GM23338 (cell line): Measurements from ENCODE around the gene SV2C.

Experiments used
- CTCF ChIP-seq, 2 experiments: fragments of 200-600 bp in 1 of 2; sonication (generic) in 1 of 2; conservative IDR thresholded peaks; 2 replicates each; pipeline versions ENCODE4 v1.5.1 to v1.6.1; 2016 to 2017; ENCODE audit warnings: antibody characterized with exemption in 2 of 2, low read depth in 2 of 2, mild to moderate bottlenecking in 2 of 2, moderate library complexity in 1 of 2
- EZH2 ChIP-seq: fragments of 200-600 bp; sonication (generic); IDR thresholded peaks from one replicate; pipeline ENCODE4 v1.8.0; 2017; ENCODE audit warnings: antibody characterized with exemption, mild to moderate bottlenecking, low read depth; ENCODE audit not compliant: unreplicated experiment
- REST ChIP-seq: IDR thresholded peaks from one replicate; pipeline ENCODE4 v1.6.1; 2018; ENCODE audit warnings: antibody characterized with exemption; ENCODE audit not compliant: unreplicated experiment

GRCh38 chr5:76402886-76403765 lies 319.9 kb downstream of the SV2C start, which contains the start of gene IQGAP2:
- TF ChIP-seq REST (no peak), CTCF (conservative IDR thresholded peaks at IDR 0.05; ENCODE audit: low read depth in 2 of 2) (peak; percentile 68 to 91), EZH2 (no peak)
